ENCODE data around the gene STK40. TPM values are rescaled to one million over a fixed set of nuclear protein-coding genes. Genes with fewer than 3 reads are reported as not detected.

The STK40 gene
- total and polyA plus RNA-seq, 9 of the 15 experiments (the other 6 are each of a cell fraction or from before 2014, with no cell fraction given) = 0.69 to 94.3 (median 39.1) TPM

DNA sequence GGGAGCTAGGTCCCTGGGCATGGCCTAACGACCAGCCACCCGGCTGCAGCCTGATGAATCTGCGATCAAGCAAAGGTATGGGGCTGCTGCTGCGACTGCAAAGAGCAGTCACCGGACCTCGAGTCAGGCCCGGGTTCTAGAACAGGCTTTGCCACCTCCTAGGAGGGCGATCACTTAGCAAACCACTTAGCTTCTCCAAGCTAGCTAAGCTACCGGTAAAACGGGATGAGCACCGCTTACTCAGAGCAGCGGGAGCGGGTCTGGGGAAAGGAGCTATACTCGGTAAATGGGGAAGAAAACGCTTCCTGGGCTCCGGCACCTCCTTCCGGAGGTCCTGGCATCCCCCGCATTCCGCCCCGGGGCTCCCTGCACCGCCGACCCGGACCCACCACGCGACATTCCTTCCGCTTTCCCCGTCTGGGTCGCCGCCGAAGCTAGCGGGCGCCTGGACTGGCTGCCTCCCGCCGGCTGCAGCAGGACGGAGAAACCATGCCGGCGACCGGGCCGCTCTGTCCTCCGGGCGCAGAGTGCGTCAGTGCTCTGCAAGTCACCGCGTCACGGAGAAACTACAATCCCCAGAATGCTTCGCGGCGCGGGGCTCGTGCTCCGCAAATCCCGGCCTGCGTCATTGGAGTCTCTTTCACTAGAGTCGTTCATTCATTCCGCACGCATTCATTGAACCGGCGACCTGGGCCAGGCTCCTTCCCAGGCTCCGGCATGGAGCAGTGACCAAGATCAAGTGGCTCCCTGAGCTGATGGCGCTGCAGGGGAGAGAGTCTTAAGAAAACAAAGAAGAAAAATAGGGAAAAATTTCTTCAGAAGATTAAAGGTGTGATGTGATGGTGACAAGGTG, 11.9 kb upstream of the STK40 start, which contains the start of gene LSM10 (continued):
- TF ChIP-seq ZBTB49 (CRISPR knock-in tag; IDR thresholded peaks at IDR 0.05; ENCODE audit: borderline replicate concordance) (no peak), ZNF644 (tag; IDR thresholded peaks at IDR 0.05; ENCODE audit: low read depth) (0 out of 2 replicates have a peak, but pooled peaks have one; percentile 47), ZKSCAN1 (IDR thresholded peaks at IDR 0.05; ENCODE audit: low read depth, low read length) (peak; percentile 45), TBL1XR1 (IDR thresholded peaks at IDR 0.05; ENCODE audit: low read length in 2 of 2) (peak in 1 of 2 experiments; percentile 29; a peak in 1 of 4 replicates), ZNF699 (CRISPR knock-in tag; IDR thresholded peaks at IDR 0.05; ENCODE audit: insufficient replicate concordance) (no peak), GMEB1 (CRISPR knock-in tag; IDR thresholded peaks at IDR 0.05) (peak; percentile 89), MTA3 (IDR thresholded peaks at IDR 0.05; ENCODE audit: borderline replicate concordance) (peak; percentile 91; the same call in 1 of the 2 replicates), ATF3 (IDR thresholded peaks at IDR 0.05) (peak; percentile 55; the same call in 1 of the 2 replicates), ATF3 (CRISPR knock-in tag; conservative IDR thresholded peaks at IDR 0.05) (0 out of 2 replicates have a peak, but pooled peaks have one; percentile 54), E2F3 (CRISPR knock-in tag; IDR thresholded peaks at IDR 0.05) (no peak), CREM (IDR thresholded peaks at IDR 0.05; ENCODE audit: low read depth) (peak; percentile 97), SMARCE1 (IDR thresholded peaks at IDR 0.05) (peak; percentile 41; the same call in 1 of the 2 replicates), HEY1 (CRISPR knock-in tag; IDR thresholded peaks at IDR 0.05; ENCODE audit: borderline replicate concordance) (no peak; the same call in 1 of the 2 replicates), NFIC (IDR thresholded peaks at IDR 0.05) (peak; percentile 46), JUND (IDR thresholded peaks at IDR 0.05; ENCODE audit: borderline replicate concordance, low read depth, low read length) (peak; percentile 82), JUND (tag; IDR thresholded peaks at IDR 0.05; ENCODE audit: borderline replicate concordance, low read depth, low read length) (peak; percentile 80; the same call in 1 of the 3 replicates), HDAC1 (IDR thresholded peaks at IDR 0.05) (peak in 1 of 2 experiments; percentile 88; a peak in 2 of 4 replicates), SETDB1 (IDR thresholded peaks at IDR 0.05; ENCODE audit: low read length) (peak; percentile 43), HDAC8 (tag; IDR thresholded peaks at IDR 0.05) (no peak)
- TF ChIP-seq, protein P1, sequence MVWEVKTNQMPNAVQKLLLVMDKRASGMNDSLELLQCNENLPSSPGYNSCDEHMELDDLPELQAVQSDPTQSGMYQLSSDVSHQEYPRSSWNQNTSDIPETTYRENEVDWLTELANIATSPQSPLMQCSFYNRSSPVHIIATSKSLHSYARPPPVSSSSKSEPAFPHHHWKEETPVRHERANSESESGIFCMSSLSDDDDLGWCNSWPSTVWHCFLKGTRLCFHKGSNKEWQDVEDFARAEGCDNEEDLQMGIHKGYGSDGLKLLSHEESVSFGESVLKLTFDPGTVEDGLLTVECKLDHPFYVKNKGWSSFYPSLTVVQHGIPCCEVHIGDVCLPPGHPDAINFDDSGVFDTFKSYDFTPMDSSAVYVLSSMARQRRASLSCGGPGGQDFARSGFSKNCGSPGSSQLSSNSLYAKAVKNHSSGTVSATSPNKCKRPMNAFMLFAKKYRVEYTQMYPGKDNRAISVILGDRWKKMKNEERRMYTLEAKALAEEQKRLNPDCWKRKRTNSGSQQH (CRISPR knock-in tag; IDR thresholded peaks at IDR 0.05) = peak; percentile 91; the same call in 1 of the 2 replicates
